HG03439 (cell line): ENCODE results near the gene IL10RB.

ENCODE experiments used
- ATAC-seq: cut with Tn5 transposase; IDR thresholded peaks from one replicate; pipeline ENCODE4 v1.9.1; 2021; ENCODE audit warnings: mild to moderate bottlenecking, moderate library complexity; ENCODE audit not compliant: unreplicated experiment

The IL10RB gene

DNA sequence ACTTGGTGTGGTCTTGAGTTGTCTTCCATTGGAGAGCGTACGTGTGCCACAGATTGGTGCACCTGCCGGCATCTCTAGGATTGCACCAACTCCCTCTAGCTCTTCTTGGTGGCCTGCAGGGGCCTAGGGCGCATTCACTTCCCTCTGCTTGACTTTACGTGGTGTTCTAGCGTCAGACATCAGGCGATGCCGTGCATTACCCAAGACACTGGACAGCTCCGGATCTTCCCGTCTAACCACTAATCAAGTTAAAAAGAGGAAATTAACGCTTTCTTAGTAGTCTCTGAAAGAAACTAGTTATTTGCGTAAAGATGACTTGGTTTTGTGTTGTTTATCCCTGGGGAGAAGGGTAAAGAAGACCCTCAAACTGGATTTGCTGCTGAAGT lies 510 bp upstream of the IL10RB start:
- peak; percentile 17 for ATAC-seq

DNA sequence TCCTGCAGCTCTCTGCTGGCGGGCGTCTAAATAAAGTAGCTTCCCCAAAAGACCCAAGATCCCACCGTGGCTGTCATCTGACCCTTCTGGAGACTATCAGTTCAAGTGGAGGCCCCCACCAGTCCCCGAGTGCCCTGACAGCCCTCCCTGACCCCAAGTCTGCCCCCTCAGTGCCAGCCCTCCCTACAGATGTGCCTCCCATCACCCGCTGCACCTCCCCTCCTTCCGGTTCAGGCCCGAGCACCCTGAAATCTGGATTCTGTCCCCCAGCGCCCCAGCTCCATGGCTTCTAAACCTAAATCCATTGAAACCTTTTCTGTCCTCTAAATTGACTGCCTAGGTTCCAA lies 595 bp downstream of the IL10RB start:
- no peak for ATAC-seq

DNA sequence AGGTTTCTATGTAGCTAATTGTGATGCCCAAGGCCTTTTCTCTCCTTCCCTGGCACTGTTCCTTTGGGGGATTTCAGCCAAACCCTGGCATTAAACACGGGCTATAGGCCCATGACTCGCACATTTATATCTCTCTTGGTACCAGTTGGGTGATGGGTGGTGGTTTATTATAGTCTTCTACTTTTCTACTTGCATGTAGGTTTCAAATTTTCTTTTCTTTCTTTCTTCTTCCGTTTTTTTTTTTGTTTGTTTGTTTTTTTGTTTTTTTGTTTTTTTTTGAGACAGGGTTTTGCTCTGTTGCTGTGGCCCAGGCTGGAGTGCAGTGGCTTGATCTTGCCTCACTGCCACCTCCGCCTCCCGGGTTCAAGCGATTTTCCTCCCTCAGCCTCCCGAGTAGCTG lies 1.1 kb downstream of the IL10RB start:
- ATAC-seq = no peak

DNA sequence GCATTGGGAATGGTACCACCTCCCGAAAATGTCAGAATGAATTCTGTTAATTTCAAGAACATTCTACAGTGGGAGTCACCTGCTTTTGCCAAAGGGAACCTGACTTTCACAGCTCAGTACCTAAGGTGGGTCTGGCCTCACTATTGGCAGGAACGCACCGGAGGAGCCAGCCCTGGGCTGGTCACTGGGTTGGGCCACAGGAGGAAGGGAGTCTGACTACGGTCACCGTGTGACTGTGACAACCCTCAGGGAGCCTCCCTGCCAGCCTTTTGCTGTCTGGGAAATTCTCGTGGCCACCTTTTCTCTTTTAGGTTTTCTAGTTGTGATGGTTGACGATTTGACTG lies 2.2 kb downstream of the IL10RB start:
- ATAC-seq = peak; percentile 27

DNA sequence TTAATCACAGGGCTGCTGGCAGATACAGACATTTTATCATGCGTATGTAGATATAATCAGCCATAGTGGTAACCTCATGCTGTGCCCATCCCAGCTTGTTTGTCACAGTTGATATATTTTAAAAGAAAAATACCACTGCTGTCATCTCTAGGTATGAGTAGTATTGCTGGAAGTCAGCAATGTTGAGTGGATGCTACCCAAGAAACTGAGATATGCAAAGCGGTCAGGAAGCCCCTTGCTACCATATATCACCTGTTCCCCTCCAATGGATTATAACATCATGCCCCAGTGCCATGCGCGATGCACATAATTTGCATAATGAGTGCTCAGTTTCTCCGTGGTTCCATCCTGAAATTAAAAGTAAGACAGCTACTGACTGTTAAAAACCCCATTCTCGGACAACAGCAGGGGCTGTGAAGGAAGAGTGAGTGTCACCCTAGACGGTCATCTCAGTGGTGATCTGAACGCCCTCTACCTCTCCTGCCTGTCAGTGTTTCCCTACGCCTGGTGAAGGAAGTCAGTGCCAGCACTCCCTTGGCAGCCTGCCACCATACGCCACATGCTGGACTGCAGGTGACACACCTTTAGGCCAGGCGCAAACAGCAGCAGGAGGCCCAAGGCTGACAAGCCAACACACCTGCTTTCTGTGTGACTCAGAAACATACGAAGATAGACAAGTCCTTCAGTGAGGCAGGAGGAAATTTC lies 2.7 kb downstream of the IL10RB start:
- peak; percentile 62 for ATAC-seq

DNA sequence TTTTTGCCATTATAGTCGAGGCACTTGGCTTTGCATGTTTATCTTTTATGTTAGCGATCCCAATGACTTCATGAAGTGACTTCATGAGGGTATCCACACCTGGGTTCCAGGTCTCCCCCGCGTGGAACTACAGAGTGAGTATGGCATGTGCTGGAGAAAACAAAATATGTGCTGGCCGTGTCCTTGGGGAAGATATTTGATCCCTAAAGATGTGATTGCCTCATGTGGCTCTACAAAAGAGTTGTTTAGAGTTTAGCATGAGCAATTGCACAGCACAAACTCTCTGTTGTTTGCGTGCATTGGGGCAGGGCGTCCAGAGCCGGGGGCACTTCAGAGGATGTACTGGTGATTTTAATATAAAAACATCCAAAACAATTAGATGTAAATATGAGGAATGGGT lies 4.8 kb downstream of the IL10RB start:
- no peak for ATAC-seq

DNA sequence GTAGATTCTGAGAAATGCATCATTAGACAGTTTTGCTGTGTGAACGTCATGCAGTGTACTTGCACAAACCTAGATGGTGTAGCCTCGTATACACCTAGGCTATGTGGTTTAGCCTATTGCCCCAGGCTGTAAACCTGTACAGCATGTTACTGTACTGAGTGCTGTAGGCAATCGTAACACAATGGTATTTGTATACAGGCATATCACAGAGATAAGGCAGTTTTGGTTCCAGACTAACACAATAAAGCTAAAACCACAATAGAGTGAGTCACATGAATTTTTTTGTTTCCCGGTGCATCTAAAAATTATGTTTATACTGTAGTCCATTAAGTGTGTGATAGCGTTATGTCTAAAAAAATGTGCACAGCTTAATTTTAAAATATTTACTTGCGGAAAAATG lies 6.9 kb downstream of the IL10RB start:
- no peak for ATAC-seq

DNA sequence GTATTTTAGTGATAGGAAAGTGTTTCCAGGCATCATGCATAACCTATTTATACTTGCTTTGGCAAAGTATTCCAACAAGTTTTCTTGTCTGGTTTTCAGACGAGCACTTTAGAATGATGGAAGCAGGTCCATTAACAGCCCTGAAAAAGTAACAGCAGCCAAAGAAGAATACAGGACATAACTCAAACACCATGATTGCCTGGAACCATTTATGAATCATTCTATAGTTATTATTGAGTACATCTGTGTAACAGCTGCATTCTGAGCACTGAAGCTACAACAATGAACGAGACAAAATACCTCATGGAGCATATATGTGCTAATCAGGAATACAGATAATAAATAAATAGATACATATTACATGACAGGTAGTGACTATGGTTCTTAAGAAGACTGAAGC lies 12.6 kb downstream of the IL10RB start:
- ATAC-seq = no peak

DNA sequence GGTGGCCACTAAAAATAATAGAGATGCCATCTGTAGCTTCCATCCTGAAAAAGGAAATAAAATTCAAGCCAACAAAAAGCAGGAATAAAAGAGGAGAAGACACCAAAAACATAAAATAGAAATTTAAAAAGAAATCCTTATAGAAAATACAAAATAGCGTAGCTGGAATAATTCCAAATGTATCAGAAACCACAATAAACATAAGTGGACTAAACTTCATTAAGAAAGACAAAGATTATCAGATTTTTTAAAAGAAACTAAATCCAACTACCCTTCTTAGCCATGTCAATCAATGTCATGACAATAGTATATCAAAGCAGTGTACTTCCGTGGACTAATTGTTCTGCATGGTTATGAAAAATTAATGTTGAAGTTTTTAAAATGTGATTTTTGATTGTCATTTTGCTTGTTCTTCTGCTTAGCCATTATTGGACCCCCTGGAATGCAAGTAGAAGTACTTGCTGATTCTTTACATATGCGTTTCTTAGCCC lies 13.2 kb downstream of the IL10RB start:
- no peak for ATAC-seq

DNA sequence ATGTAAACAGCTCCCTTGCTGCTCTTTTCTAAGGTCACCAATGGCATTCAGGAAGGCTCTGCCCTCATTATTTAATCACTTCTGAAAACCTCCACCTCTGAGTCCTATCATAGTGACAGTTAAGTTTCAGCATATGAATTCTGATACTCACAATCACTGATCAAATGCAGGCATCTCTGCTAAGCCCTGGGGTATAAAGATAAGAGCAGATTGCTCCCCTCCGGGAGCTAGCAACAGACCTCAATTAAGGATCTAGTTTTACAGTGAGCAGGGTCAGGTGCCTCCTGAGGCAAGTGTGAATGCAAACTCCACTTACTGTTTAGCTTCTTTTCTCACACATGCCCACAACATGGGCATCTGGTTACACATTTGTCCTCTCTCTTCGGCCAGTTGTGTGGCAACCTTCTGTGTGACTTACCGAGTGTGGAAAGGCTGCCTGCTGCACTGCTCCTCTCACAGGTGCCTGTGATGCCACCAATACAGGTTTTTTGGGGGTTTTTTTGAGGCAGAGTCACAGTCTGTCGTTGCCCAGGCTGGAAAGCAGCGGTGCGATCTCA lies 15.0 kb downstream of the IL10RB start:
- ATAC-seq = no peak

DNA sequence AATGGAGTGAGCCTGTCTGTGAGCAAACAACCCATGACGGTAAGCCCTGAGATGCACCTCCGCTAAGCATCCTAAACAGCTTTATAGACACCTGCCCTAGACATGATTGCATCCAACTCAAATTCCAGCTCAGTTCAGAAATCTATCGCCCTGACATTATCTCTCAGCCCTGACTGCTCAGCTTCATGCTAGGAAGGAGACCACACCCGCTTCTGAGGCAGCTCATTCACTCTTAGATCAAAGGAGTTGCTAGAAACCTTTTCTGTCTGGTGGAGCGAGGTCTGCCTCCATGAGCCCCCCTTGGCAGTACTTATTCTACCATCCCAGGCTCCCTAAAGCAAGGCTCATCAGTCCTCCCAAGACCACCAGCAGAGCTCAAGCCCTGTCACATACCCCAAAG lies 17.0 kb downstream of the IL10RB start:
- no peak for ATAC-seq

DNA sequence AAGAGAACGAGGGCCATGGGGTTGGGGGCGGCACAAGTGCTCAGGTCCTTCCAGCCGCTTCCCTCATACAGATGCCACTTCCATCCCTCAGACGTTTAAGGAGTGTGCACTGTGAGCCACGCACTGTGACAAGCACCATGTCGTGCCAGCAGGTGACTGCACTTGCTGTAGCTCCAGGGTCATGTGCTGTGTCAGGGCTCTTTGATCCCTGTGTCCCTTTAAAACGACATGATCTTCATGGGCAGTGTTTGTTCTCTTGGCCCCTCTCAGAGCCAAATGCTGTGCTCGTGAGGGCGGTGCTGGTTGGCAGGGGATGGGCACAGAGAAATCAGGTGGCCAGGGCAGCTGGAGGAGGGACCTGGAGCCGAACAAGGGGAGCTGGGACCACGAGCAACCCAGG lies 19.9 kb downstream of the IL10RB start:
- no peak for ATAC-seq

DNA sequence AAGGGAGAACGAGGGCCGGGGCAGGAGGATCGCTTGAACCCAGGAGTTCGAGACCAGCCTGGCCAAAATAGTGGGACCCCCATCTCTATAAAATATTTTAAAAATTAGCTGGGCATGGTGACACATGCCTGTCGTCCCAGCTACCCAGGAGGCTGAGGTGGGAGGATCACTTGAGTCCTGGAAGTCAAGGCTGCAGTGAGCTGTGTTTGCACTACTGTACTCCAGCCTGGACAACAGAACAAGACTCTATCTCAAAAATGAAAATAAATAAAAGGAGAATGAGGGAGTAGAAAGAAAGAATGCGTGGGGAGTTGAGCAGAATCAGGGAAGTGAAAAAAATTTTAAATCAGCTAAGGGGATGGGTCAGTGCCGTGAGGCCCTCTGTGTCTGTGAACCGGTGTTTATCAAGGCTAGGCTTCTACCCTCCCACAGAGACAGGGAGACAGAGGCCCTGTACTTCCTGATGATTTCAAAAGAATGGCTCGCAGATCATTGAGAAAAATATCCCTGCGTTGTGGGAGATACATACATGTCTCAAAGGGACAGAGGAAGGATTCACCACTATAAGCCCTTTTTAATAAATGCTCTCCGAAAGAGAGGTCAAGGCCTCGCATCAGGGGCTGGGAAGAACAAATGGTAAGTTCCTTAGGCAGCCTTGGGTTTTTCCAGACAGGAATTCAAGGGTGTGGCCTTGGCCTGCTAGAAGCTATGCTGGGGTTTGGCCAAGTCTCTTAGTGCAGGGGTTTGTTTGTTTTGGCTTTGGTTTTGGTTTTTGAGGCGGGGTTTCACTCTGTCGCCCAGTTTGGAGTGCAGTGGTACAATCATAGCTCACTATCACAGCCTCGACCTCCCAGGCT lies 20.7 kb downstream of the IL10RB start:
- no peak for ATAC-seq

DNA sequence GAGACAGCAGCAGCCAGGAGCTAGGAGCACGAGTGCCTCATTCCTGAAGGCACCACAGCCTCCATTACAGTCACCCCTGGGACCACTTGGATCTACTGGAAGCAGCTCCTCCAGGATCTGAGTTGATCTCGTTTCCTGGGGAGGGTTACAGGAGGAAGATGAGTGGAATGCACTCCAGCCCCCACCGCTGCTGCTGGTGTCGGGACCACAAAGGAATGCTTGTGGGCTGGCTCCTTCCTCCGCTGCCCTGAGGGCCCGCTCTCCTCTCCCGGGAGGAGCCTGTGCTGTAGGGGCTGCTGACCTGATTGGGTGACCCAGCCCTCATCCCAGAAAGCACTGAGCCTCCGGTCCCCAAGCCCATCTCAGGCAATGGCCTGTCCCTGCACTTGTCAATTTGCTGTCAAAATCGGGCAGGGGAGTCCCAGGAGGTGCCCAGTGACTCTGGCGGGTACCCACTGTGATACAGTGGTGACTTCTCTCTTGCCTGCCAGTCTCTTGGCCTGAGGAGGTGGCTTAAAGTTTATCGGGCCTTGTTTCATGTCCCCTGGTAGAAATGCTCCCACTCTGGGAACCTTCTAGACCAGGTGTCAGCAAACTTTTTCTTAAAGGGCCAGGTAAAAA lies 23.1 kb downstream of the IL10RB start:
- ATAC-seq = no peak

DNA sequence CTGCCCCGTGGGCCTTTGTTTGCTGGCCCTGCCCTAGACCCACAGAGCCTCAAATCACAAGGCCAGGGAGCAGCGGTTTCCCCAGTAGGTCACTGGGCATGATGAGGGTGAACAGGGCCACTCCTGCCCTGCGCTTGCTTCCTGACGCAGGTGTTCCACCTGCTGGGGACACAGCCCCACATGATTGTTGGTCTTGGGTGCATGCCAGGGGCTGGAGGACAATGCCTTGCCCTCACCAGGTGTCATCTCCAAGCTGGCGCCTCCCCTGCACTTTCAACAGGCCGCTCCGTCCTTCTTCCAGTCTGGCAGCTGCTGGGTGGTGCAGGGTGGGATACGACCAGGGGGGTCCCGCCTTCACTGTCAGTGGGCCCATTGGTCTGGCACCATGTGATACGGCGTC lies 24.3 kb downstream of the IL10RB start:
- ATAC-seq = no peak

DNA sequence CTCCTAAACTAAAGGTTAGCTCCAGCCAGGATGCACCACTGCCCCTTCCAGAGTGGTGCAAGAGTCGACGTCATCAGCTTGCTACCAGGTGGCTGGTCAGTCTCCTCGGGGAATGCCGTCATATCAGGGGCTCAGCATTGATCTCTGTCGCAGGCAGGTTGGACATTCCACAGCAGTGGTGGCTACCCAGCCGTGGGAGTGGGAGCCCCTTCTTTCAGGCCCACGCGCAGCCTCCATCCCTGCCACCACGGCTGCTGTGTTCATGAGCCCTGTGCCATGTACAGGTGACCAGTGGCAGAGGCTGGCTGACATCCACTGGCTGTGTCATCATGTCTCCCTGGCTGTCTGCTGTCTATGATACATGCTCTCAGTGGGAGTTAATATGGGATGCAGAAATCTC lies 25.5 kb downstream of the IL10RB start:
- no peak for ATAC-seq

DNA sequence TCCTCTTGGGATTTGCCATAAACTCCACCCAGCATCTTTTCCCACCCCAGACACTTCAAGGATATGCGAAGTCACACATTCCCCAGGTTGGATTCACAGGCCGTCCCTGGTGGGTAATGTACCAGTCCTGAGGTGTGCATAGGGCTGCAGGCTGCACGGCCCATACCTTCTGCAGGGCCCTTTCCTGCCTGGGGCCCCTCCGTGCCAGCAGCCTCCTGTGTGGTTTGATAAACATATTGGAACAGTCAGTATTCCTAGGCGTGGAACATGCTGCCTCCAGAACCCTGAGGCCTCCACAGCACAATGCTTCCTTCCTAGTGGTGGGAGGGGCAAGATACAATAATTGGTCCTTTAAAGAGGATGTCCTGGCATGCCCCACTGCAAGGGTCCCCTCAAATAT lies 26.6 kb downstream of the IL10RB start:
- no peak for ATAC-seq

DNA sequence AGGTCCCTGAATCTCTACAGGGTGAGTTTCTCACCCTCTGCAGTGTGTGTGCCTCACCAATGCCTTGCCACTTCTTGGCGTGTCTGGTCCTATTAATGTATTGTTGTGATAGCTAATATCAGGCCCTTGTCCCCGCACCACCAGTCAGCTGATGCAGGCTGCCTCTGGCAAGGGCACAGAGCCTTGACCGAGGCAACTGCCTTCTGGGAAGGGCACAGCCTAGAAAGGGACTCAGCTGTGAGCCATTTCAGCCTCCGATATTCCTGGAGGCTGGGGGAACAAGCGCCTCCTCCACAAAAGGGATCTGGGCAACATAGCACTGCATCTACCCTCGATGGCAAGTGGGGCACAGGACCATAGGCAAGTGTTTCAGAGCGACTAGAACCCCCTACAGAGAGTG lies 27.0 kb downstream of the IL10RB start:
- no peak for ATAC-seq

DNA sequence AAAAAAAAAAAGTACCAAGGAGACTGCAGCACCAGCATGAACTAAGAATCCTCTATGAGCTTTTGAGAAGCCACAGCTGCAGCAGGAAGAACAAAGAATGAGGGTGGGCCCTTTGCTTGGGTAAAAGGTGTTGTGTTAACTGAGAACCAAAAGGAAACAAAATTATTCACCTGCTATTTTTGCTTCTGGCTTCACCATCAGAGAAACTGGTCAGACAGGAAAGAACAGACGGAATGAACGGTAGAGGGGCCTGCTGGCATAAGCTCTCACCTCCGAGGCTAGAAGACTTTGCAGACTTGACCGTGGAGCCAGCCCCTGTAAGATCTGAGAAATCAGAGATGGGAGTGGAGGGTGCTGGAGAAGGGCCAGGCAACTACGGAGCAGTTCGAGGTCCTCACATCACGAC lies 27.6 kb downstream of the IL10RB start:
- no peak for ATAC-seq

DNA sequence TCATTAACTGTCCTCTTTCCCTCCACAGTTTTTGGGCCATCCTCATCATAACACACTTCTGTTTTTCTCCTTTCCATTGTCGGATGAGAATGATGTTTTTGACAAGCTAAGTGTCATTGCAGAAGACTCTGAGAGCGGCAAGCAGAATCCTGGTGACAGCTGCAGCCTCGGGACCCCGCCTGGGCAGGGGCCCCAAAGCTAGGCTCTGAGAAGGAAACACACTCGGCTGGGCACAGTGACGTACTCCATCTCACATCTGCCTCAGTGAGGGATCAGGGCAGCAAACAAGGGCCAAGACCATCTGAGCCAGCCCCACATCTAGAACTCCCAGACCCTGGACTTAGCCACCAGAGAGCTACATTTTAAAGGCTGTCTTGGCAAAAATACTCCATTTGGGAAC lies 30.0 kb downstream of the IL10RB start:
- no peak for ATAC-seq

DNA sequence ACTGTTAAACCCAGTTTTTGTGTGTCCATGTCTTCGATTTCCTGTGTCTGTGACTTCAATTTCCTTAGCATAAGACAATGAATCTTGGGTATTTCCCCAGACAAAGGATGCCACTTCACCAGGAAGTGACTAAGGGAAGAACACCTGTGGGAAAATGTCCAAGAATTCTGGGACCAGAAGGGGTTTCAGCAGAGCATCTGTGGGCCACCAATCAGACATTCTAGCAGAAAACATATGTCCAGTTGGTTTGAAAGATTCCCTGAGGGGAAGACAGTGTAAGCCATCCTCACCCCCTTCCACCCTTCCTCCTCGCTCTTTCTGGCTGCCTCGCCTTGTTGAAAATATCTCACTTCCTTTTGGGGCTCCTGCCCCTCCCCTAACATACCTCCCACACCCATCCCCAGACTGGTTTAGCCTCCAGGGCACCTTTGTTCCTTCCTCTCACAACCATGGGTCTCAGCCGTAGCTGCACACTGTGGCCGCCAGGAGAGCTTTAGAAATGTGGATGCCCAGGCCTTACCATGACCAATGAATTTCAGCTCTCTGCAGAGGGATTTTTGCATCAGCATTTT lies 33.1 kb downstream of the IL10RB start:
- no peak for ATAC-seq
